DLD1 (cell line): ENCODE data around the gene STK40.

Experiments
- in situ Hi-C: cut with HindIII; loops from 2 replicates; pipeline ENCODE4 v1.10.0; 2017; ENCODE audit warnings: low sequenced_read_pairs

Gene STK40

GRCh38 chr1:36377791-36378492, 7.8 kb downstream of the STK40 start:
- in situ Hi-C loops: no loop called here

DNA sequence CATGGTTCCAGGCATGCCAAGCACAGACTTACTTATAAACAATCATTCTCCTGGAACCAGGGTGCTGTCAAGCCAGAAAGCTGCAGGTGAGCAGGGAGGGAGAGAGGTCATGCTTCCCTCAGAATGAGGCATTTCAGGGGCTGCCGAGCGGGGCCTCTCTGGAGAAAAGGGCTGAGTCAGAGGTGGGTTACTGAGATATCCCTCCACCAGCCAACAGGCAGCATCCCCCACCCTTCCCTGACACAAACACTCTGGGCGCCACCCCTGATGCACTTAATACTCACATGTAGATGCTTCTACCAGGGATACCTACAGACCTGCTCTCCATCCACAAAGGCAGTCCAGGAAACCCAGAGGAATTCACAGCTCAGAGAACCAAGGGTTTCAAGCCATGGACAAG, 13.1 kb downstream of the STK40 start:
- in situ Hi-C loops: no loop called here

DNA sequence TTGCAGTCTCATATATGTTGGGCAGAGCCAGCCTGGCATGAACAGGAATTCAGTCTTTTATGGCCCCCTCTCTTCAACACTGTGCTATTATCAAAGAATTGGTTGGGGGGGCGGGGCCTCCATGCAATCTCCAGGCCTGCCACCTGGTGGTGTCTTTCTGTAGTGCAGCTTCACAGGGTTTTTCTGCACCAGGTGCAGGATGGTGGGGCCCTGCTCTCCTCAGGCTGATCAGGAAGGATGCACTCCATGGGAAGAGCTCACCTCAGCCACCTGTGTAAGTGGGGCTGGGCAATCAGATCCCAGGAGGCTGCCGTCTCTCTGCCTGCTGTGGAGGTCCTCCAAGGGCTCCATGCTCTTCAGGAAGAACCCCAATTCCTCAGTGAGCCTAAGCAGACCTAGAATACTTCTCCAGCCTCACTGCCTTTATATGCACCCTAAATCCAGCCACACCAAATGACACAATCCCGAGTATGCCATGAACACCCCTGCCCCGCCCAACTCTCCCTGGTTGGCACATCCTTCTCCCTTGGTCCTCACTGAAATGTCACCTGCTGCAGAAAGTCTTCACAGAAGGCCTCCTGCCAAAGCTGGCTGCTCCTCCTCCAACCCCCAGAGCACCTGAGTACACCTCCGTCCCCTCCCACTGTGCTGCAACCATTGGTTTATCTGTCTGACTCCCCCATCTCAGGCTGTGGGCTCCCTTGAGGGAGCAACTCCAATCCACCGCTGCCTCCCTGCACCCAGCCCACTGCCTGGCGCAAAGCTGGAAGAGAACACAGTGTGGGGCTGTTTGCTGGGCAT, 16.5 kb downstream of the STK40 start:
- in situ Hi-C loops: no loop called here

DNA sequence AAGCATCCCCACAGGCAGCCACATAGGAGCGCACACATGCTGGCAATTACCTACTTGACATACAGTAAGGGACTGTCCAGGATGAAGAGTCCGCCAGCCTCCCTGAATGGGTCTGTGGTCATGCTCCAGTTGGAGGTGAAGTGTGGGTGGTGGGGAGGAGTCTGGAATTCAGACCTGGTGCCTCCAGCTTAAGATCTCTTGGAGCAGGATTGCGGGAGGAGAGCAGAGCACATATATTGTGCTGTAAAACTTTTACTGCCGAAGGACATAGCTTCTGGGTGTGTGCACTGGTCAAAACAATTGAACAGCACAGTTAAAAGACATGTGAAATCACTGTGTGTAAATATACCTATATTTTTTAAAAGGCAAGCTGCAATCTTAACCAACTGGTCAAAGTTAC, 17.9 kb downstream of the STK40 start:
- in situ Hi-C loops: no loop called here

GRCh38 chr1:36367066-36367465, 18.7 kb downstream of the STK40 start:
- in situ Hi-C loops: no loop called here

- in situ Hi-C loops: no loop called here
Measured at GRCh38 chr1:36366091-36366661, 19.5 kb downstream of the STK40 start.

GRCh38 chr1:36365381-36365780, 20.3 kb downstream of the STK40 start:
- in situ Hi-C loops: no loop called here

DNA sequence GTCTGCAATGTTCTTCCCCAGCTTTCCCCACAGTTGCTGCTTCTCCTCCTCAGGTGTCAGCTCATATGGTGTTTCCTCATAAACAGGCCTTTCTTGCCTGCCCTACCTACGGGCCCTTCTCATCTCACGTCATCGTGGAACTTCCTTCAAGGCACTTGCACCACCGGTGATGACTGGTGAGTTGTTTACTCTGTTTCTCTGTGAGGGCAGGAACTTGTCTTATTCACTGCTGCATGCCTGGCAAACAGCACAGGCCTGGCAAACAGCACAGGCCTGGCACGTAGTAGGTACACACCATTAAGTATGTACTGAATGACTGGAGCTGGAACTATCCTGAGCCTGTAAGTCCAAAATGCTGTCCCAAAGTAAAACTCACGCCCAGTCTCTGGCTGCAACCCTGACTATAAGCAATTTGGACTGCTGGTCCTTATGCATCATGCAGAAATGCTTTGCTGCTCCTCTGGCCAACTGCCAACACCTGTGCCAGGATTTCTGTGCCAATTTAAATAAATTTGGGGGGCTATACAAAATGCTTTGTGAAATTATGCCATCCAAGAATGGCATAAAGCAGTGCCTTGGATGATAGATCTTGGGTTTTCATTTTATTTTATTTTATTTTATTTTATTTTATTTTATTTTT, 25.7 kb downstream of the STK40 start:
- in situ Hi-C loops: no loop called here

GRCh38 chr1:36359383-36359782, 26.3 kb downstream of the STK40 start:
- in situ Hi-C loops: no loop called here

GRCh38 chr1:36358514-36359084, 27.1 kb downstream of the STK40 start:
- in situ Hi-C loops: no loop called here

- in situ Hi-C loops: no loop called here
Measured at GRCh38 chr1:36355811-36356210, 29.9 kb downstream of the STK40 start.

DNA sequence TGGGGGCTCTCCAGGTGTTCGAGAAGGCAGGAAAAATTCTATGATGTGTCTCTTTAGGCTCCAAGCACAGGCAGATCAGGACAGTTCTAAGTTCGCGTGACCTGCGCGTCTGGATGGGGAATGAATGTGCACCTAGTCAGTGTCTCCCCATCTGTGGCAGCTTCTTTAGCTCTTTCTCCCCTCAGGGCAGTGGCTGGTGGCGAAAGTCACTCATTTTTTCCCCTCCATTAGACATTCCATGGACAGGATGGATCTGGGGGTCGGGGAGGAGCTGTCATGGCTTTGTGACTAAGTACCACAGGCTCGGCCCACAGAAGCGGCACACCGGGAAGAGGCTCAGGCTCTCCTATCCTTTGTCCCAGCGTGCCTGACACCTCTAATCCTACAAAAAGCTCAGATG, 31.2 kb downstream of the STK40 start:
- in situ Hi-C loops: no loop called here

GRCh38 chr1:36352910-36353878, 32.5 kb downstream of the STK40 start:
- in situ Hi-C loops: no loop called here

- in situ Hi-C loops: no loop called here
Measured at GRCh38 chr1:36352125-36352909, 33.4 kb downstream of the STK40 start.

DNA sequence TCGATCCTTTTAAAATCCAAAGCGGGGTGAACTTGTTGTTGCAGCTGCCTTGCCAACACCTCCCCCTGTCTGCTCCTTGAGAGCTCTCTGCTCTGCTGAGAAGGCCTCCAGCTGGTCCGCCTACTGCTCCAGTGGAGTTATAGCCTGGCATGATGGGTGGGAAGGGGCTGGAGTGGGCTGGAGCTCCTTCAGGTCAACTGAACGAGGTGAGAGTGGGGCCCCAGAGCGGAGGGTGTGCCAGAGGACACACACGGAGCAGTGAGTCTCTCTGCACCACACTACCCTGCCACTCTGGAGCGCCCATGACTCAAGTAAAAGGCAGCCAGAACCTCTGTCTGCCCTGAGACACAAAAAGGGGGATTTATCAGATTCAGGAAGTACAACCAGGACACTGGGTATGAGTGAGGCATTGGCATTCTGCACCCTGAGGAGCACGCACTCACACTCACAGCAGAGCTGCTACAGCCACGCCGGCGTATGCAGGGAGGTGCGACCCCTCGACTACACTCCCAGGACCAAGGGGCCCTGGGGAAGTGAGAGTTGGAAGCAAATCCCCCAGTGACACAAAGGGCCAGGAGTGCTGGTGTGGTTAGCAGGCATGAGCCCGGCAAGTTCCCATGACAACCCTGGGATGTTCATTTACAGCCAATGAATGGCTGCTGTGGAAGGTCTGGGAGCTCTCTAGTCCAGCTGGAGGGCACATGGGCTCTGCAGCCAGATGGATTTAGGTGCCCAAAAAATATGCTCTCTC, 34.3 kb downstream of the STK40 start:
- in situ Hi-C loops: no loop called here

DNA sequence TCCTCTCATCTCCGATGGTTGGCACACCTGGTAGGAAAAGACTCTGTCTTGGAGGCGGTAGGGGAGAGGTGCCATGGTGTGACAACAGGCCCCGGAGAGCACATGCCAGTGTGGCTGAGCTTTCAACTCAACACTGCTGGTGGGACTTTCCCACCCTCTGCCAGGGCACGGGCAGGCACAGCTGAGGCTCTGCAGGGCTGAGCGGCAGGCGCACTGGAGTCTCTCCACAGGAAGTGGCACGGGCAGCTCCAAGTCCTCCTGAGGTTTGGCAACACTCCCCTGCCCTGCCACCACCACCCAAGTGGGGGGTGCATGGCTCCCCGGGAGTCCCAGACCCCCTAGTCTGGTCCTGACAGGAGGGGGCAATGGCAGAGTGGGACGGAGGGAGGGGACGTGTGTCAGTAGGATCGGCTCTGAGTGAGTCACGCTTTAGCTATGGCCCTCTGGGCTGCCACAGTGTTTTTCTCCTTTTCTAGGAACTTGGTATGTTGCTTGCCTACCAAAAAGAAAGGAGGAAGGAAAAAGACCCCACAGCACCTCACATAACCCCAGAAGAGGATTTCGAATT, 35.0 kb downstream of the STK40 start:
- in situ Hi-C loops: no loop called here

- in situ Hi-C loops: no loop called here
Measured at GRCh38 chr1:36349839-36350238, 35.9 kb downstream of the STK40 start.

DNA sequence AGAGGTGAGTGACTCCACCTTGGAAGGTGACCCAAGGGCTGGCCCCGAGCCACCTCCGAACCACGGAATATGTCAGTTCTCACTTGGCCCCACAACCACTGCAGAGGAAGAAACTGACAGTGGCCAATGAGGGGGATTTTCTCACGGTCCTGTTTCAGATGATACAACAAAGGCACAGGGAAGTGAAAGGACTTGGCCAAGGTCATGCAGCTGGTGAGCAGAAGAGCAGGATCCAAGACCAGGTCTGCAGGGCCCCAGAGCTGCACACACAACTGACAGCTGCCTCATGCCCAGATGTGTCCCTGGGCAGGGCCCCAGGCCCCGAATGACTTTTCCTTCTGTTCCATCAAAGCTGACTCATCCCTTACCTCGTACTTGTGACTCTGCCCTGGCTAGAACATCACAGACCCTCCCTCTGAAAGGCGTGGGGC, 36.5 kb downstream of the STK40 start:
- in situ Hi-C loops: no loop called here
